Fibroblast of mammary gland (primary cell): Measurements from ENCODE around the gene INPPL1.
"Not testable (repeated sequence)": the region's sequence is repeated elsewhere in the genome, so short reads cannot be mapped to it uniquely, and the experiment has no call there.

Experiments used
- DNase-seq: peaks from one replicate; pipeline ENCODE4 v3.0.0-alpha.2; 2010; ENCODE audit warnings: low read depth
- H3K4me3 ChIP-seq: 2 replicates; pipeline ENCODE4 v1.5.1; 2011; ENCODE audit warnings: low read depth, mild to moderate bottlenecking, low read length, moderate library complexity; ENCODE audit not compliant: control insufficient read depth
- TF ChIP-seq, protein P1 (sequence below): conservative IDR thresholded peaks from 2 replicates; pipeline ENCODE4 v1.5.1; 2011; ENCODE audit warnings: low read depth, low read length, inconsistent platforms; ENCODE audit not compliant: control insufficient read depth, insufficient read depth

The INPPL1 gene

DNA sequence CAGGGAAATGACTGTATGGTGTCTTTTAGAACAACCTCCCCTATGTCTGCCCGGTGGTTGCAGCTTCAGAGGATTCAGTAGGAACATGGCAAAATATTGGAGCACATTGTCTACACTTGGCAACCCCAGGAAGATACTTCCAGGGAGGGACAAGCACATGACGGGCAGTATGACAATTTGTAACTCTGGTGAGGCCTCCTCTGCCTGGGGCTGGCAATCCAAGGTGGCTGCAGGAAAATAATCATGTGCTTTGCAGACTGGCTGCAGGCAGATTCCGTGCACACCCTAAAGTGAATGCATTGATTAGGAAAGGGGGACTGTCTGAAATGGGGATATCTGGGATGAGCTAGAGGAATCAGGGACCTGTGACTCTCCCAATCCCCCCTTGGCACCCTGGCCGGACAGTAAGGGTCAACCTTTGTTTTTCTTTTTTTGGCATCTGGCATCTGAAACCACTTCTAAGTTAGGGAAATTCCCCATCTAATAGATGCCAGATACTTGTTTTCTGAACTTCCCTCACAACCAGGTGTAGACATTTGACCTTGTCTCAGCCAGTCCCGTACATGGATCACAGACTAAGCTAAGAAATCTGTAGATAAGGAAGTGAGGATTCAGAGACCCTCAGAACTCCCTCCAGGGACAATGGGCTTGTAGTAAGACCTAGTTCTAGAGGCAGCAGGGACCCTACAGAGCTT, 29.9 kb downstream of the INPPL1 start:
- TF ChIP-seq, protein P1, sequence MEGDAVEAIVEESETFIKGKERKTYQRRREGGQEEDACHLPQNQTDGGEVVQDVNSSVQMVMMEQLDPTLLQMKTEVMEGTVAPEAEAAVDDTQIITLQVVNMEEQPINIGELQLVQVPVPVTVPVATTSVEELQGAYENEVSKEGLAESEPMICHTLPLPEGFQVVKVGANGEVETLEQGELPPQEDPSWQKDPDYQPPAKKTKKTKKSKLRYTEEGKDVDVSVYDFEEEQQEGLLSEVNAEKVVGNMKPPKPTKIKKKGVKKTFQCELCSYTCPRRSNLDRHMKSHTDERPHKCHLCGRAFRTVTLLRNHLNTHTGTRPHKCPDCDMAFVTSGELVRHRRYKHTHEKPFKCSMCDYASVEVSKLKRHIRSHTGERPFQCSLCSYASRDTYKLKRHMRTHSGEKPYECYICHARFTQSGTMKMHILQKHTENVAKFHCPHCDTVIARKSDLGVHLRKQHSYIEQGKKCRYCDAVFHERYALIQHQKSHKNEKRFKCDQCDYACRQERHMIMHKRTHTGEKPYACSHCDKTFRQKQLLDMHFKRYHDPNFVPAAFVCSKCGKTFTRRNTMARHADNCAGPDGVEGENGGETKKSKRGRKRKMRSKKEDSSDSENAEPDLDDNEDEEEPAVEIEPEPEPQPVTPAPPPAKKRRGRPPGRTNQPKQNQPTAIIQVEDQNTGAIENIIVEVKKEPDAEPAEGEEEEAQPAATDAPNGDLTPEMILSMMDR = no peak
- H3K4me3 ChIP-seq = no peak overlapping the region
- DNase-seq = no peak

GRCh38 chr11:72257570-72257969, 33.0 kb downstream of the INPPL1 start:
- DNase-seq = peak; percentile 6
- no peak overlapping the region for H3K4me3 ChIP-seq
- TF ChIP-seq, protein P1 = no peak

DNA sequence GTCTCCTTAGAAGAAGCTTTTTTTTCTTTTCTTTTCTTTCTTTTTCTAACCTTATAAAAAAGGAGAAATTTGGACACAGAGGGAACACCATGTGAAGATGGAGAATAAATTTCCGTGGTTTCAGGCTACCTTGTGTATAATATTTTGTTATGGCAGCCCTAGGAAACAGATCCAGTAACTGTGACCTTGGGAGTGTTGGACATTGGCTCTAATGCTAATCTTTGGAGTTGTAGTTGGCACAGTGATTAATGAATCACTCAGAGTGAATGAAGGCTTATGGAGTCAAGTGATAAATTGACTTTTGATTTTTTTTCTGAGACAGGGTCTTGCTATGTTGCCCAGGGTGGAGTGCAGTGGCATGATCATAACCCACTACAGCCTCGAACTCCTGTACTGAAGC, 34.9 kb downstream of the INPPL1 start:
- DNase-seq = no peak
- H3K4me3 ChIP-seq = no peak overlapping the region
- TF ChIP-seq, protein P1 = no peak

GRCh38 chr11:72260574-72260973, 36.0 kb downstream of the INPPL1 start:
- no peak for DNase-seq
- TF ChIP-seq, protein P1 = no peak
- H3K4me3 ChIP-seq = no peak overlapping the region

- TF ChIP-seq, protein P1 = no peak
- H3K4me3 ChIP-seq = no peak overlapping the region
- DNase-seq = peak; percentile 83
Observed at GRCh38 chr11:72263361-72263760, 38.8 kb downstream of the INPPL1 start.

GRCh38 chr11:72265951-72266350, 41.4 kb downstream of the INPPL1 start:
- TF ChIP-seq, protein P1 = no peak
- H3K4me3 ChIP-seq = no peak overlapping the region
- no peak for DNase-seq

DNA sequence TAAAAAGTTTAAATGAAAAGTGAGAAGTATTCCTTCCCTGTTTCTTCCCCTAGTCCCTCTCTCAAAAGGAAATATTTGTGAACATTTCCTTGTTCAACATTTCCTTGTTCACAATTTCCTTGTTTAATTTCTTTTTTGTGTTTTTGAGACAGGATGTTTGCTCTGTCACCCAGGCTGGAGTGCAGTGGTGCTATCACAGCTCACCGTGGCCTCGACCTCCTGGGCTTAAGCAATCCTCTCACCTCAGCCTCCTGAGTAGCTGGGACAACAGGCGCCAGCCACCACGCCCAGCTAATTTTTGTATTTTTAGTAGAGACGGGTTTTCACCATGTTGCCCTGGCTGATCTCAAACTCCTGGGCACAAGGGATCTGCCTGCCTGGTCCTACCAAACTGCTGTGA, 42.4 kb downstream of the INPPL1 start:
- not testable (repeated sequence) for H3K4me3 ChIP-seq, DNase-seq
